SK-N-MC (cell line): Measurements from ENCODE around the gene TM4SF1.

Experiments used
- DNase-seq: peaks from one replicate; pipeline ENCODE4 v3.0.0-alpha.2; 2011; ENCODE audit warnings: low read depth, low spot score
- H3K27ac ChIP-seq: fragments of 200-600 bp; sonication (generic); 2 replicates; pipeline ENCODE4 v1.5.1; 2016; ENCODE audit warnings: mixed run types
- H3K36me3 ChIP-seq: fragments of 200-600 bp; sonication (generic); 2 replicates; pipeline ENCODE4 v1.6.1; 2017; ENCODE audit warnings: antibody characterized with exemption, low read length, mixed read lengths; ENCODE audit not compliant: insufficient read depth
- H3K4me3 ChIP-seq: fragments of 200-600 bp; sonication (generic); 2 replicates; pipeline ENCODE4 v1.5.1; 2016
- H3K9ac ChIP-seq: fragments of 200-600 bp; sonication (generic); 2 replicates; pipeline ENCODE4 v1.8.0; 2017; ENCODE audit warnings: mixed run types, mixed read lengths; ENCODE audit not compliant: insufficient read length
- H3K9me3 ChIP-seq: fragments of 200-600 bp; sonication (generic); 2 replicates; pipeline ENCODE4 v1.6.1; 2017; ENCODE audit warnings: low read depth, mild to moderate bottlenecking, antibody characterized with exemption, low read length, moderate library complexity, mixed read lengths
- EZH2 ChIP-seq: fragments of 200-600 bp; sonication (generic); IDR thresholded peaks from one replicate; pipeline ENCODE4 v1.6.1; 2017; ENCODE audit warnings: antibody characterized with exemption
- FOXP2 ChIP-seq: optimal IDR thresholded peaks from 2 replicates; pipeline ENCODE3; 2011; ENCODE audit warnings: mild to moderate bottlenecking, moderate library complexity; ENCODE audit not compliant: insufficient read depth; ENCODE audit errors: extremely low read length, control extremely low read depth
- POLR2AphosphoS5 ChIP-seq: IDR thresholded peaks from 2 replicates; pipeline ENCODE4 v1.6.1; 2012; ENCODE audit warnings: mild to moderate bottlenecking, low read depth, low read length, borderline replicate concordance

TM4SF1 gene

DNA sequence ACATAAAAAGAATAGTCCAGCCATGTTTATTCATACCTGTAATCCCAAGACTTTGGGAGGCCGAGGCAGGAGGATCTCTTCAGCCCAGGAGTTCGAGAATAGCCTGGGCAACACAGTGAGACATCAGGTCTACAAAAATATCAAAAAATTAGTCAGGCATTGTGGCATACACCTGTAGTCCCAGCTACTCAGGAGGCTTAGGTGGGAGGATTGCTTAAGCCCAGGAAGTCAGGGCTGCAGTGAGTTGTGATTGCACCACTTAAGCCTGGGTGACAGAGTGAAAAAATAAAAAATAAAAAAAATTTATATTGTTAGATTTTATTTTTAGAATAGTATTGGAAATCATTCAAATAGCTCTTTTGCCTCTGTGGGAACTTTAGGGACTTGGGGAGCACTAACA lies 12.8 kb upstream of the TM4SF1 start:
- no peaks in the 10 kb centered on the region for H3K9me3 ChIP-seq
- no peak overlapping the region for H3K27ac ChIP-seq
- TF ChIP-seq POLR2AphosphoS5, result no peak
- TF ChIP-seq FOXP2, result no peak
- TF ChIP-seq EZH2, result no peak
- no peak overlapping the region for H3K9ac ChIP-seq
- DNase-seq, result no peak
- no peak overlapping the region for H3K4me3 ChIP-seq
- no peaks in the 10 kb centered on the region for H3K36me3 ChIP-seq

- H3K9me3 ChIP-seq, result no peaks in the 10 kb centered on the region
- no peaks in the 10 kb centered on the region for H3K36me3 ChIP-seq
- no peak for DNase-seq
- no peak for TF ChIP-seq EZH2
- no peak for TF ChIP-seq FOXP2
- no peak for TF ChIP-seq POLR2AphosphoS5
- no peak overlapping the region for H3K4me3 ChIP-seq
- no peak overlapping the region for H3K9ac ChIP-seq
- H3K27ac ChIP-seq, result no peak overlapping the region
These were observed 11.3 kb upstream of the TM4SF1 start for GRCh38 chr3:149388531-149389417.

DNA sequence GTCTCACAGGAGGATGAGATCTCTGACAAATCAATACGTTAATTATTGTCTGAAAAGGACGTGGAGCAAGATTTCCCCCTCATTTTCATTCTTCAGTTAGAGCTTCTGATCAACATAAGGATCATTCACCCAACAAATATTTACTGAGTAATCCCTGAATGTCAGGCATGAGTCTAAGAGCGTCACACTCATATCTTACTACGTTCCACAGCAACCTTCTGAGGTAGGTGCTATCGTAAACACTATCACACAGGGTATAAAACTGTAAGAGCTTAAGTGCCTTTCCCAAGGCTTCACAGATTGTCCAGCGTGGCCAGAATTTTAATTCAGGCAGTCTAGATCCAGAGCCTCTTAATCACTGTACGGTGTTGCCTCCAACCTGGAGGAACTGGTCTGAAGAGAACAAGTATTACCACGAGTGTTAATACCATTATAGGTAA lies 10.6 kb upstream of the TM4SF1 start:
- no peak for DNase-seq
- no peaks in the 10 kb centered on the region for H3K36me3 ChIP-seq
- H3K4me3 ChIP-seq, result no peak overlapping the region
- H3K9me3 ChIP-seq, result no peaks in the 10 kb centered on the region
- H3K9ac ChIP-seq, result no peak overlapping the region
- TF ChIP-seq POLR2AphosphoS5, result no peak
- no peak for TF ChIP-seq FOXP2
- no peak for TF ChIP-seq EZH2
- no peak overlapping the region for H3K27ac ChIP-seq

- Histone ChIP-seq H3K36me3 (no peaks in the 10 kb centered on the region), H3K9me3 (no peaks in the 10 kb centered on the region), H3K9ac (no peak overlapping the region), H3K4me3 (no peak overlapping the region), H3K27ac (no peak overlapping the region)
- no peak for TF ChIP-seq POLR2AphosphoS5
- TF ChIP-seq EZH2, result no peak
- TF ChIP-seq FOXP2, result no peak
- DNase-seq, result no peak
These were observed 8.8 kb upstream of the TM4SF1 start for GRCh38 chr3:149386299-149386606.

GRCh38 chr3:149385617-149386298 lies 8.3 kb upstream of the TM4SF1 start:
- Histone ChIP-seq H3K9ac (no peak overlapping the region), H3K4me3 (no peak overlapping the region), H3K27ac (no peak overlapping the region), H3K9me3 (no peaks in the 10 kb centered on the region), H3K36me3 (no peaks in the 10 kb centered on the region)
- DNase-seq, result no peak
- TF ChIP-seq POLR2AphosphoS5, result no peak
- TF ChIP-seq EZH2, result no peak
- no peak for TF ChIP-seq FOXP2

DNA sequence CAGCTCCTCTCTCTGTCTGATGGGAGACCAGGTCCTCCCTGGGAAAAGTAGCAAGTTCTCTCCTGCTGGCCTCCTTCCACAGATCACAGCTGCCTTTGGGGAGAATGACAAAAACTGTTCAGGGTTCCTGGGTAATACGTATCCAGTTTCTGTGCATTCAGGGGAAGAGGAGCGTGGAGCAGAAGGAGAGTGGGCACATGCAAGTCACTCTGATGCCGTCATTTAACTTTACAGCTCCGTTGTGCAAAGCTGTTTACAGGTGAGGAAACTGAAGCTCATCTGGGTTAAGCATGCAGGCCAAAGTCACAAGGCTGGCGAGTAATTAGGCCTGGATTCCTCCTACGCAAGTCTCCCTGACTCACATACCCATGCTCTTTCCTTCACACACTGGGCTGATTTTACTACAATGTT lies 7.5 kb upstream of the TM4SF1 start:
- H3K9me3 ChIP-seq, result no peaks in the 10 kb centered on the region
- no peak overlapping the region for H3K27ac ChIP-seq
- TF ChIP-seq FOXP2, result no peak
- TF ChIP-seq EZH2, result no peak
- TF ChIP-seq POLR2AphosphoS5, result no peak
- H3K9ac ChIP-seq, result no peak overlapping the region
- no peak for DNase-seq
- H3K36me3 ChIP-seq, result no peaks in the 10 kb centered on the region
- H3K4me3 ChIP-seq, result no peak overlapping the region

- H3K27ac ChIP-seq, result no peak overlapping the region
- no peak overlapping the region for H3K9ac ChIP-seq
- no peak overlapping the region for H3K4me3 ChIP-seq
- DNase-seq, result no peak
- H3K36me3 ChIP-seq, result no peaks in the 10 kb centered on the region
- H3K9me3 ChIP-seq, result no peaks in the 10 kb centered on the region
- TF ChIP-seq FOXP2, result no peak
- TF ChIP-seq POLR2AphosphoS5, result no peak
- TF ChIP-seq EZH2, result no peak
These were observed 6.7 kb upstream of the TM4SF1 start for GRCh38 chr3:149384167-149384566.

DNA sequence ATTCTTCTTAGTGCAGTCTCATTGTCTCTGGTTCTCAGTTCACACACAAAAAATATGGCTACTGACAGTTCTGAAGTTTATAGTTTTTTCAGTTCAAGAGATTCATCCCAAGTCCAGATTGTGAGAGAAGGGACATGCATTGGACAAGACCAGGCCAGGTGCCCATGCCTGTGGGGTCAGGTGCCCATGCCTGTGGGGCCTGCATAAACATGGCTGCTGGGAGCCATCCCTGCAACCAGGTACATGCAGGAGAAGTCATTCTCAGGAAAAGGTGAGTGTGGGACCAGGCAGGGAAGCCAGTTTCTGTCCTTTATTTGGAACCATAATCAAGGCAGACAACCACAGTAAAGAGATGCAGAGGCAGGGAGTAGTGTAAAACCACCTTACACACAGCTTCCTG lies 6.3 kb upstream of the TM4SF1 start:
- no peak overlapping the region for H3K9ac ChIP-seq
- no peak for DNase-seq
- no peaks in the 10 kb centered on the region for H3K36me3 ChIP-seq
- no peaks in the 10 kb centered on the region for H3K9me3 ChIP-seq
- H3K4me3 ChIP-seq, result no peak overlapping the region
- H3K27ac ChIP-seq, result no peak overlapping the region
- no peak for TF ChIP-seq POLR2AphosphoS5
- no peak for TF ChIP-seq FOXP2
- TF ChIP-seq EZH2, result no peak
